Fibroblast of lung (primary cell): ENCODE data around the gene C6orf62.

ENCODE experiments used
- EZH2 ChIP-seq: IDR thresholded peaks from 2 replicates; pipeline ENCODE4 v1.5.1; 2012; ENCODE audit warnings: low read length, control low read depth, mild to moderate bottlenecking; ENCODE audit errors: missing control alignments
- TF ChIP-seq, protein P1 (sequence below), 2 donors: IDR thresholded peaks in 1 of 2; conservative IDR thresholded peaks in 1 of 2; 1 replicate in 1 of 2; 2 replicates in 1 of 2; pipeline ENCODE4 v1.5.1; 2011 to 2012; ENCODE audit warnings: low read length in 2 of 2, control low read depth in 1 of 2, inconsistent platforms in 1 of 2, low read depth in 1 of 2, mild to moderate bottlenecking in 1 of 2

DNA sequence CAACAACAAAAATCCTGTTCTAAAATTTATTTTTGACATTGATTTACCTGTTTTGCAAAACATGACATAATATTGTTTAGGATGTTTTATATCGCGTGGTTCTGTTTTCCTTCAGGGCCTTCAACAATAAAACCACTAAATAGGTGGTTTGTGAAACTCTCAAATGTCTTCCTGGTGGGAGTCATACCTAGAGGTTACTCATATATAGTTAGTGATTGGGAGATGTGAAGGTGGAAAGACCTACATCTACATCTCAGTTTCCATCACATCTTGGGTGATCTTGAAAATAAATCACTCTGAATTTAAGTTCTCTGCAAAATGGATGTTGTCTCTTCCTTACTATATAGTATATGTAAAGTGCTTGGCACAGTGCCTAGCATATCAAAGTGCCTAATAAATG, 22.9 kb downstream of the C6orf62 start:
- TF ChIP-seq, protein P1, sequence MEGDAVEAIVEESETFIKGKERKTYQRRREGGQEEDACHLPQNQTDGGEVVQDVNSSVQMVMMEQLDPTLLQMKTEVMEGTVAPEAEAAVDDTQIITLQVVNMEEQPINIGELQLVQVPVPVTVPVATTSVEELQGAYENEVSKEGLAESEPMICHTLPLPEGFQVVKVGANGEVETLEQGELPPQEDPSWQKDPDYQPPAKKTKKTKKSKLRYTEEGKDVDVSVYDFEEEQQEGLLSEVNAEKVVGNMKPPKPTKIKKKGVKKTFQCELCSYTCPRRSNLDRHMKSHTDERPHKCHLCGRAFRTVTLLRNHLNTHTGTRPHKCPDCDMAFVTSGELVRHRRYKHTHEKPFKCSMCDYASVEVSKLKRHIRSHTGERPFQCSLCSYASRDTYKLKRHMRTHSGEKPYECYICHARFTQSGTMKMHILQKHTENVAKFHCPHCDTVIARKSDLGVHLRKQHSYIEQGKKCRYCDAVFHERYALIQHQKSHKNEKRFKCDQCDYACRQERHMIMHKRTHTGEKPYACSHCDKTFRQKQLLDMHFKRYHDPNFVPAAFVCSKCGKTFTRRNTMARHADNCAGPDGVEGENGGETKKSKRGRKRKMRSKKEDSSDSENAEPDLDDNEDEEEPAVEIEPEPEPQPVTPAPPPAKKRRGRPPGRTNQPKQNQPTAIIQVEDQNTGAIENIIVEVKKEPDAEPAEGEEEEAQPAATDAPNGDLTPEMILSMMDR (conservative IDR thresholded peaks at IDR 0.05 in 1 of 2, IDR thresholded peaks at IDR 0.05 in 1 of 2; ENCODE audit: low read depth in 1 of 2, low read length in 2 of 2): no peak
- TF ChIP-seq EZH2: no peak
